ENCODE results near the gene RFT1.
A peak's percentile ranks its signal among the peaks of the same experiment; 100 is the strongest.

Gene RFT1

DNA sequence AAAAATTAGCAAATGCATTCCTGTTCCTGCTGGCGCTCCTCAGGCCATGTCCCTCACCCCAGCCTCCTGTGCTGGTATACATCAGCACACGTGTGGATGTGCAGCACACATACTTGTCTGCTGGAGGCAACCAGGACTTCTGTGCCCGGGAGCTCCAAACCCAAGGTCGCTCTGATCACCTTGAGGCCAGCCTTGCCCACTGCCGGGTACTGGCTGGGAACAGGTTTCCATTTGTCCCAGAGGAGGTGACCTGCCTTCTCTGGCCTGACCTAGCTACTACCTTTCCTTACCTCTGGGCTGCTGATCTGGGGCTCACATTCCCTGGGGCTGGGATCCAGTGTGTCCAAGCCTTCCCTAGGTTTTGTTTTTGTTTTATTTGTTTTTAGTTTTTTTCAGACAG, 42.9 kb upstream of the RFT1 start:
- no peaks in the 10 kb centered on the region for H3K27me3 ChIP-seq (replicated peaks; ENCODE audit: control insufficient read depth, insufficient read depth, low read length)
- TF ChIP-seq CTCF (IDR thresholded peaks at IDR 0.05; ENCODE audit: insufficient read depth, low read length, poor library complexity, severe bottlenecking), result no peak
- H3K36me3 ChIP-seq (ENCODE audit: control insufficient read depth, insufficient read depth, low read length), result peaks cover 25% of the 10 kb centered on the region
- DNase-seq (ENCODE audit: extremely low read depth, insufficient read length), result no peak
- no peak overlapping the region for H3K4me3 ChIP-seq (replicated peaks; ENCODE audit: low read depth, low read length)

GRCh38 chr3:53171827-53172505, 41.7 kb upstream of the RFT1 start:
- no peak overlapping the region for H3K4me3 ChIP-seq (replicated peaks; ENCODE audit: low read depth, low read length)
- no peaks in the 10 kb centered on the region for H3K27me3 ChIP-seq (replicated peaks; ENCODE audit: control insufficient read depth, insufficient read depth, low read length)
- peaks cover 25% of the 10 kb centered on the region for H3K36me3 ChIP-seq (ENCODE audit: control insufficient read depth, insufficient read depth, low read length)
- TF ChIP-seq CTCF (IDR thresholded peaks at IDR 0.05; ENCODE audit: insufficient read depth, low read length, poor library complexity, severe bottlenecking), result no peak
- DNase-seq (ENCODE audit: extremely low read depth, insufficient read length), result no peak

- no peak for TF ChIP-seq CTCF (IDR thresholded peaks at IDR 0.05; ENCODE audit: insufficient read depth, low read length, poor library complexity, severe bottlenecking)
- no peak for DNase-seq (ENCODE audit: extremely low read depth, insufficient read length)
- Histone ChIP-seq H3K4me3 (replicated peaks; ENCODE audit: low read depth, low read length) (peak overlapping the region; percentile 43), H3K36me3 (ENCODE audit: control insufficient read depth, insufficient read depth, low read length) (peaks cover 24% of the 10 kb centered on the region), H3K27me3 (replicated peaks; ENCODE audit: control insufficient read depth, insufficient read depth, low read length) (no peaks in the 10 kb centered on the region)
These were observed 40.8 kb upstream of the RFT1 start for GRCh38 chr3:53171064-53171418.

DNA sequence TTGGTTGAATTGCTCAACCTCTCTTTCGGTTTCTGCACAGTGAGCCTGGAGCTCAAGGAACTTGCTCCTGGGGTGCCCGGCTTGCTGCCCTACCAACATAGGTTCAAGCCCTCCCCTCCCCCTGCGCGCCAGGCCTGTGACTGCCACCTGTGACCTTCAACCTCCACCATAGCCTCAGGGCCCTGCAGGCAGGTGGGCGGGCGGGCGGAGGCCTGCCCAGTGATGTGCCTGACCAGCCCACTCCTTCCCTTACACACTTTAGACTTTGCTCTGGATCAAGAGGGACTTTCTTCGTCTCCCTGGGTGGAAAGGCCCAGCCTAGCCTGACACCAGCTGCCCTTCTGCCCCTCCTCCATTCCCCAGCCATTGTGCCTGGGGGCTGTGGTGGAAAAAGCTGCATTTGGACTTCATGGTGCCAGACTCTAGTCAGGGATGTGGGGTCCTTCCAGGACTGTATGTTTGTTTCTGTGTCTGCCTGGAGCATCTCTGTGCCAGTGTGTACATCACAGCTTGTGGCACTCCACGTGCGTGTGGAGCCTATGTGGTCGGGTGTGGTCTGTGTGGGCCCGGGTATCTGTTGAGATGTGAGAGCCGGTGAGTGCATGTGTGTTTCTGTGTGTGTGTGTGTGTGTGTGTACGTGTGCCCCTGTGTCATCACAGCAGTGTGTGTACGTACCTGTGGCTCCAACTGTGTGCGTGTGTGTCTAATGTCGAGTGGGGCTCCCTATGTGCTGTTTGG, 40.3 kb upstream of the RFT1 start:
- no peak for TF ChIP-seq CTCF (IDR thresholded peaks at IDR 0.05; ENCODE audit: insufficient read depth, low read length, poor library complexity, severe bottlenecking)
- peak; percentile 73 for DNase-seq (ENCODE audit: extremely low read depth, insufficient read length)
- Histone ChIP-seq H3K27me3 (replicated peaks; ENCODE audit: control insufficient read depth, insufficient read depth, low read length) (no peaks in the 10 kb centered on the region), H3K36me3 (ENCODE audit: control insufficient read depth, insufficient read depth, low read length) (peaks cover 21% of the 10 kb centered on the region), H3K4me3 (replicated peaks; ENCODE audit: low read depth, low read length) (peak overlapping the region; percentile 43)

DNA sequence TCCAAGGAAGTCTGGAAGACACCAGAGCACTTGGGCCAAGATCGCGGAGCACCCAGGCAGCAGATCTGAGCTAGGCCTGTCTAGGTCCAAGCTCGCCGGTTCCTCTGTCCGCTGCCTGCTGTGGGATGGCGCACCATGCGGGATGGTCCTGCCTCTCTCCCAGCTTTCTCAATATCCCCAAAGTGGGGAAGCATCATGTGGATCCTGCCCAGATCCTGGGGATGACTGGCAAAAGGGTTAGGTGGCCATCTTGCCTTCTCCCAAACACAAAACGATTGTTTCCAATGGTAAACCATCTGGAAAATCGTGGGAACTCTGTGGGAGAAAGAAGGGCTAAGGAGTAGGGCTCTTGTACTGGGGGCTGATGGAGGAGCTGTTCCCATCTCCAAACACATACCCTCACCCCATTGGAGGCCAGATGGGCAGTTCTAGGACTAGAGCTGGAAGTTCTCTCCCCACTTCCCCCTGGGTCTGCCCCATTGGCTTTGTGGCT, 39.6 kb upstream of the RFT1 start:
- TF ChIP-seq CTCF (IDR thresholded peaks at IDR 0.05; ENCODE audit: insufficient read depth, low read length, poor library complexity, severe bottlenecking), result no peak
- no peaks in the 10 kb centered on the region for H3K27me3 ChIP-seq (replicated peaks; ENCODE audit: control insufficient read depth, insufficient read depth, low read length)
- H3K36me3 ChIP-seq (ENCODE audit: control insufficient read depth, insufficient read depth, low read length), result peaks cover 20% of the 10 kb centered on the region
- no peak overlapping the region for H3K4me3 ChIP-seq (replicated peaks; ENCODE audit: low read depth, low read length)
- no peak for DNase-seq (ENCODE audit: extremely low read depth, insufficient read length)
